ENCODE data around the gene OR5H2.
A peak's percentile ranks its signal among the peaks of the same experiment; 100 is the strongest.
"Not testable (repeated sequence)": the region's sequence is repeated elsewhere in the genome, so short reads cannot be mapped to it uniquely, and the experiment has no call there.

OR5H2 gene

GRCh38 chr3:98282205-98282604 lies at the start of gene OR5H2:
TSS of gene OR5H2 (plus strand) at chr3:98282505. CDS start at chr3:98282903, 398 bp downstream.
- no peak for DNase-seq (ENCODE audit: low read depth)

GRCh38 chr3:98233468-98233867 lies 48.8 kb upstream of the OR5H2 start:
- no peak for DNase-seq (ENCODE audit: low read depth)

GRCh38 chr3:98240131-98240530 lies 42.2 kb upstream of the OR5H2 start:
- DNase-seq (ENCODE audit: low read depth) = no peak

- no peak for DNase-seq (ENCODE audit: low read depth)
Measured at GRCh38 chr3:98242155-98242554, 40.1 kb upstream of the OR5H2 start.

GRCh38 chr3:98243843-98244242 lies 38.5 kb upstream of the OR5H2 start:
- no peak for DNase-seq (ENCODE audit: low read depth)

- no peak for DNase-seq (ENCODE audit: low read depth)
Measured at GRCh38 chr3:98246142-98246541, 36.2 kb upstream of the OR5H2 start.

GRCh38 chr3:98256026-98256425 lies 26.3 kb upstream of the OR5H2 start:
- DNase-seq (ENCODE audit: low read depth) = not testable (repeated sequence)

GRCh38 chr3:98259707-98260106 lies 22.6 kb upstream of the OR5H2 start:
- no peak for DNase-seq (ENCODE audit: low read depth)

- no peak for DNase-seq (ENCODE audit: low read depth)
Measured at GRCh38 chr3:98262046-98262445, 20.3 kb upstream of the OR5H2 start.

- DNase-seq (ENCODE audit: low read depth) = no peak
Measured at GRCh38 chr3:98263944-98264343, 18.4 kb upstream of the OR5H2 start, which contains the start of gene OR5H6. TSS of gene OR5H6 (plus strand) at chr3:98264244. CDS start at chr3:98264333, 89 bp downstream.

- no peak for DNase-seq (ENCODE audit: low read depth)
Measured at GRCh38 chr3:98269846-98270245, 12.5 kb upstream of the OR5H2 start.

GRCh38 chr3:98272126-98272525 lies 10.2 kb upstream of the OR5H2 start:
- no peak for DNase-seq (ENCODE audit: low read depth)

- no peak for DNase-seq (ENCODE audit: low read depth)
Measured at GRCh38 chr3:98274914-98275313, 7.4 kb upstream of the OR5H2 start.

GRCh38 chr3:98290916-98291315 lies 8.6 kb downstream of the OR5H2 start:
- DNase-seq (ENCODE audit: low read depth) = no peak

GRCh38 chr3:98291332-98291957 lies 9.1 kb downstream of the OR5H2 start:
- no peak for DNase-seq (ENCODE audit: low read depth)

GRCh38 chr3:98322101-98322500 lies 39.8 kb downstream of the OR5H2 start:
- DNase-seq (ENCODE audit: low read depth) = no peak

- DNase-seq (ENCODE audit: low read depth) = no peak
Measured at GRCh38 chr3:98322686-98323085, 40.4 kb downstream of the OR5H2 start.

- no peak for DNase-seq (ENCODE audit: low read depth)
Measured at GRCh38 chr3:98323425-98323824, 41.1 kb downstream of the OR5H2 start.

- no peak for DNase-seq (ENCODE audit: low read depth)
Measured at GRCh38 chr3:98325055-98325454, 42.8 kb downstream of the OR5H2 start.

GRCh38 chr3:98326105-98326893 lies 44.0 kb downstream of the OR5H2 start:
- no peak for DNase-seq (ENCODE audit: low read depth)

- DNase-seq (ENCODE audit: low read depth) = no peak
Measured at GRCh38 chr3:98326945-98327344, 44.6 kb downstream of the OR5H2 start.

GRCh38 chr3:98328933-98329332 lies 46.6 kb downstream of the OR5H2 start:
- DNase-seq (ENCODE audit: low read depth) = no peak

- peak; percentile 0 for DNase-seq (ENCODE audit: low read depth)
Measured at GRCh38 chr3:98329392-98330124, 47.3 kb downstream of the OR5H2 start.
